Endothelial cell (in vitro differentiated cells): ENCODE measurements around the gene REXO1. TPM values are rescaled to one million over a fixed set of nuclear protein-coding genes. Genes with fewer than 3 reads are reported as not detected.

Experiments used
- DNase-seq: peaks from one replicate; pipeline ENCODE4 v3.0.0; 2021; ENCODE audit warnings: low spot score
- H3K27ac Mint-ChIP-seq: one replicate; pipeline ENCODE4 v1.8.0; 2021; ENCODE audit warnings: mixed read lengths, inconsistent platforms; ENCODE audit not compliant: unreplicated experiment
- H3K27me3 Mint-ChIP-seq: one replicate; pipeline ENCODE4 v1.8.0; 2021; ENCODE audit warnings: mild to moderate bottlenecking, moderate library complexity, mixed read lengths, inconsistent platforms; ENCODE audit not compliant: unreplicated experiment
- H3K36me3 Mint-ChIP-seq: one replicate; pipeline ENCODE4 v1.8.0; 2021; ENCODE audit warnings: mild to moderate bottlenecking, low read depth, mixed read lengths, inconsistent platforms; ENCODE audit not compliant: unreplicated experiment
- H3K4me1 Mint-ChIP-seq: one replicate; pipeline ENCODE4 v1.8.0; 2021; ENCODE audit warnings: mild to moderate bottlenecking, mixed read lengths, inconsistent platforms; ENCODE audit not compliant: unreplicated experiment
- H3K4me3 Mint-ChIP-seq: one replicate; pipeline ENCODE4 v1.8.0; 2021; ENCODE audit warnings: mild to moderate bottlenecking, mixed read lengths, inconsistent platforms; ENCODE audit not compliant: unreplicated experiment
- H3K9me3 Mint-ChIP-seq: one replicate; pipeline ENCODE4 v1.8.0; 2021; ENCODE audit warnings: mixed read lengths, inconsistent platforms; ENCODE audit not compliant: unreplicated experiment
- CTCF ChIP-seq: fragments of 200-600 bp; sonication (generic); IDR thresholded peaks from one replicate; pipeline ENCODE4 v1.5.0; 2021; ENCODE audit warnings: antibody characterized with exemption; ENCODE audit not compliant: unreplicated experiment
- total RNA-seq: library from RNA; stranded (reverse); fragmentation: NEBNext Ultra II Directional; extraction: Animal tissue kit (Norgen Biotek cat#: 25700); gene quantifications from one replicate; pipeline ENCODE4 v1.2.1, GENCODE V29; 2021; ENCODE audit not compliant: unreplicated experiment

The REXO1 gene
- total RNA-seq, 1 donor from 2014 or later: 48.1 TPM

GRCh38 chr19:1817553-1818179 lies 30.6 kb downstream of the REXO1 start:
- H3K27ac Mint-ChIP-seq: no peak overlapping the region
- no peak for TF ChIP-seq CTCF
- H3K4me1 Mint-ChIP-seq: peaks cover 3% of the 10 kb centered on the region
- peaks cover 5% of the 10 kb centered on the region for H3K36me3 Mint-ChIP-seq
- no peak overlapping the region for H3K4me3 Mint-ChIP-seq
- DNase-seq: no peak
- H3K9me3 Mint-ChIP-seq: no peaks in the 10 kb centered on the region
- peaks cover 8% of the 10 kb centered on the region for H3K27me3 Mint-ChIP-seq

GRCh38 chr19:1816530-1817298 lies 31.6 kb downstream of the REXO1 start:
- H3K27ac Mint-ChIP-seq: no peak overlapping the region
- no peaks in the 10 kb centered on the region for H3K9me3 Mint-ChIP-seq
- DNase-seq: no peak
- TF ChIP-seq CTCF: no peak
- peaks cover 6% of the 10 kb centered on the region for H3K4me1 Mint-ChIP-seq
- H3K36me3 Mint-ChIP-seq: peaks cover 5% of the 10 kb centered on the region
- peak overlapping the region; percentile 21 for H3K4me3 Mint-ChIP-seq
- peaks cover 8% of the 10 kb centered on the region for H3K27me3 Mint-ChIP-seq

- Mint-ChIP-seq H3K9me3 (no peaks in the 10 kb centered on the region), H3K4me3 (no peak overlapping the region), H3K27me3 (peaks cover 8% of the 10 kb centered on the region), H3K36me3 (peaks cover 5% of the 10 kb centered on the region), H3K4me1 (peaks cover 6% of the 10 kb centered on the region), H3K27ac (no peak overlapping the region)
- TF ChIP-seq CTCF: no peak
- no peak for DNase-seq
Observed at GRCh38 chr19:1815605-1816529, 32.4 kb downstream of the REXO1 start.

- H3K36me3 Mint-ChIP-seq: peaks cover 1% of the 10 kb centered on the region
- peaks cover 6% of the 10 kb centered on the region for H3K4me1 Mint-ChIP-seq
- TF ChIP-seq CTCF: no peak
- H3K4me3 Mint-ChIP-seq: no peak overlapping the region
- no peak overlapping the region for H3K27ac Mint-ChIP-seq
- no peaks in the 10 kb centered on the region for H3K9me3 Mint-ChIP-seq
- peaks cover 10% of the 10 kb centered on the region for H3K27me3 Mint-ChIP-seq
- no peak for DNase-seq
Observed at GRCh38 chr19:1814833-1815604, 33.3 kb downstream of the REXO1 start.
